WTC11 (cell line): Measurements from ENCODE around the gene SGCG.

Experiments
- TEAD4 ChIP-seq: sonication (generic); formaldehyde crosslinking; IDR thresholded peaks from 2 replicates; pipeline ENCODE4 v1.8.0; 2022; ENCODE audit warnings: mild to moderate bottlenecking, missing genetic modification reagents
- TF ChIP-seq, protein P1 (sequence below): sonication (generic); formaldehyde crosslinking; IDR thresholded peaks from 2 replicates; pipeline ENCODE4 v1.8.0; 2022; ENCODE audit warnings: mild to moderate bottlenecking, missing genetic modification reagents
- TF ChIP-seq, protein P2 (sequence below): fragments of 200-600 bp; IDR thresholded peaks from 2 replicates; pipeline ENCODE4 v1.8.0; 2022; ENCODE audit warnings: antibody characterized with exemption

DNA sequence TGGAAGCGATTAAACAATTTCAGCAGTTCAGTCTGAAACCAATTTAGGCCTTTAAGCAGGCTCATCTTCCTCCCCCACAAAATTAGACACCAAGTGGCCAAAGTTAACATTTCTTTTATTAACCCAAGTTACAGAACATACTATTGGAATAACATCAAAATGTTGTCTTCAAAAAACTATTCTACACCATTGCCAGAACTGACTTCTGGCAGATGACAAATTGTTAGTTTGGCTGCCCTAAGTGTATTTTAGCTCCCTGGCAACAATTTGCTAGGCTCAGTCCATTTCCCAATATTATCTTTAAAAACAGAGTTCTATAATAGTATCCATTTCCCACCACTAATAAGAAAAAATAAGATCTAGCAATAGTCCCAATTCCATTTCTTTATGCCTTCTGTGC, 107.8 kb downstream of the SGCG start:
- TF ChIP-seq, protein P1, sequence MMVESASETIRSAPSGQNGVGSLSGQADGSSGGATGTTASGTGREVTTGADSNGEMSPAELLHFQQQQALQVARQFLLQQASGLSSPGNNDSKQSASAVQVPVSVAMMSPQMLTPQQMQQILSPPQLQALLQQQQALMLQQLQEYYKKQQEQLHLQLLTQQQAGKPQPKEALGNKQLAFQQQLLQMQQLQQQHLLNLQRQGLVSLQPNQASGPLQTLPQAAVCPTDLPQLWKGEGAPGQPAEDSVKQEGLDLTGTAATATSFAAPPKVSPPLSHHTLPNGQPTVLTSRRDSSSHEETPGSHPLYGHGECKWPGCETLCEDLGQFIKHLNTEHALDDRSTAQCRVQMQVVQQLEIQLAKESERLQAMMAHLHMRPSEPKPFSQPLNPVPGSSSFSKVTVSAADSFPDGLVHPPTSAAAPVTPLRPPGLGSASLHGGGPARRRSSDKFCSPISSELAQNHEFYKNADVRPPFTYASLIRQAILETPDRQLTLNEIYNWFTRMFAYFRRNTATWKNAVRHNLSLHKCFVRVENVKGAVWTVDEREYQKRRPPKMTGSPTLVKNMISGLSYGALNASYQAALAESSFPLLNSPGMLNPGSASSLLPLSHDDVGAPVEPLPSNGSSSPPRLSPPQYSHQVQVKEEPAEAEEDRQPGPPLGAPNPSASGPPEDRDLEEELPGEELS (CRISPR knock-in tag): no peak
- TF ChIP-seq, protein P2, sequence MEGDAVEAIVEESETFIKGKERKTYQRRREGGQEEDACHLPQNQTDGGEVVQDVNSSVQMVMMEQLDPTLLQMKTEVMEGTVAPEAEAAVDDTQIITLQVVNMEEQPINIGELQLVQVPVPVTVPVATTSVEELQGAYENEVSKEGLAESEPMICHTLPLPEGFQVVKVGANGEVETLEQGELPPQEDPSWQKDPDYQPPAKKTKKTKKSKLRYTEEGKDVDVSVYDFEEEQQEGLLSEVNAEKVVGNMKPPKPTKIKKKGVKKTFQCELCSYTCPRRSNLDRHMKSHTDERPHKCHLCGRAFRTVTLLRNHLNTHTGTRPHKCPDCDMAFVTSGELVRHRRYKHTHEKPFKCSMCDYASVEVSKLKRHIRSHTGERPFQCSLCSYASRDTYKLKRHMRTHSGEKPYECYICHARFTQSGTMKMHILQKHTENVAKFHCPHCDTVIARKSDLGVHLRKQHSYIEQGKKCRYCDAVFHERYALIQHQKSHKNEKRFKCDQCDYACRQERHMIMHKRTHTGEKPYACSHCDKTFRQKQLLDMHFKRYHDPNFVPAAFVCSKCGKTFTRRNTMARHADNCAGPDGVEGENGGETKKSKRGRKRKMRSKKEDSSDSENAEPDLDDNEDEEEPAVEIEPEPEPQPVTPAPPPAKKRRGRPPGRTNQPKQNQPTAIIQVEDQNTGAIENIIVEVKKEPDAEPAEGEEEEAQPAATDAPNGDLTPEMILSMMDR: no peak
- no peak for TF ChIP-seq TEAD4 (CRISPR knock-in tag)
